Endothelial cell of umbilical vein (primary cell): Measurements from ENCODE around the gene HGF. TPM values are rescaled to one million over a fixed set of nuclear protein-coding genes. Genes with fewer than 3 reads are reported as not detected.

Experiments used
- BruUV-seq: library from RNA; stranded (reverse); fragments of 400-500 nt; replicated peaks from 2 replicates; lab custom pipeline; 2021; lab: Mats Ljungman, UMichigan
- CTCF ChIA-PET: fragments of 300-600, 350-600 bp; sonication (Branson Sonifier 250); formaldehyde crosslinking; loops from one replicate; lab custom pipeline; 2021; ENCODE audit warnings: antibody characterized with exemption, inconsistent platforms; lab: Charles Lee
- POLR2A ChIA-PET: fragments of 300-600, 350-600 bp; sonication (Branson Sonifier 250); formaldehyde crosslinking; loops from one replicate; lab custom pipeline; 2021; ENCODE audit warnings: antibody characterized with exemption, inconsistent platforms; lab: Charles Lee
- DNase-seq: peaks from one replicate; pipeline ENCODE4 v3.0.0-alpha.2; 2011; ENCODE audit warnings: low read depth, low spot score
- FAIRE-seq: peaks from 2 replicates; lab custom pipeline; 2011; peaks lifted over from hg19 to GRCh38; lab: Jason Lieb, UNC
- H2AFZ ChIP-seq: 2 replicates; pipeline ENCODE4 v1.6.0; 2012; ENCODE audit warnings: low read depth, low read length, control low read depth, inconsistent platforms
- H3K27ac ChIP-seq: 2 replicates; pipeline ENCODE4 v1.5.1; 2011; ENCODE audit warnings: low read depth, mild to moderate bottlenecking, control low read depth, low read length, moderate library complexity; ENCODE audit not compliant: insufficient read depth
- H3K27me3 ChIP-seq, 2 experiments: 2 replicates each; pipeline versions ENCODE4 v1.6.0 to v1.6.1; 2011; ENCODE audit warnings: low read length in 2 of 2, mixed read lengths in 1 of 2; ENCODE audit not compliant: control insufficient read depth in 2 of 2, insufficient read depth in 2 of 2
- H3K36me3 ChIP-seq, 2 experiments: 2 replicates in 1 of 2; 3 replicates in 1 of 2; pipeline ENCODE4 v1.5.1; 2011; ENCODE audit warnings: low read length in 2 of 2, mild to moderate bottlenecking in 1 of 2, moderate library complexity in 1 of 2; ENCODE audit not compliant: control insufficient read depth in 2 of 2, insufficient read depth in 2 of 2; ENCODE audit errors: extremely low read depth in 1 of 2
- H3K4me1 ChIP-seq: 3 replicates; pipeline ENCODE4 v1.5.1; 2011; ENCODE audit warnings: mild to moderate bottlenecking, low read length; ENCODE audit not compliant: control insufficient read depth, insufficient read depth; ENCODE audit errors: extremely low read depth
- H3K4me2 ChIP-seq: 2 replicates; pipeline ENCODE4 v1.6.1; 2011; ENCODE audit warnings: low read length, control low read depth, mixed read lengths; ENCODE audit not compliant: insufficient read depth
- H3K4me3 ChIP-seq, 3 experiments: fragments of 200-600 bp in 1 of 3; sonication (generic), shearing (Covaris generic) in 1 of 3; replicated peaks in 1 of 3; 2 replicates each; pipeline ENCODE4 v1.5.1; 2011 to 2016; ENCODE audit warnings: control low read depth in 3 of 3, low read length in 3 of 3, mild to moderate bottlenecking in 2 of 3, inconsistent platforms in 1 of 3, low read depth in 1 of 3, moderate library complexity in 1 of 3; ENCODE audit not compliant: insufficient read depth in 1 of 3
- H3K79me2 ChIP-seq: 2 replicates; pipeline ENCODE4 v1.6.0; 2012; ENCODE audit warnings: low read length, inconsistent platforms; ENCODE audit not compliant: control insufficient read depth, insufficient read depth
- H3K9ac ChIP-seq: replicated peaks from 2 replicates; pipeline ENCODE3; 2011; ENCODE audit warnings: low read length, control low read depth; ENCODE audit not compliant: insufficient read depth; ENCODE audit errors: extremely low read depth
- H3K9me1 ChIP-seq: replicated peaks from 3 replicates; pipeline ENCODE4 v1.6.0; 2011; ENCODE audit warnings: mild to moderate bottlenecking, low read length; ENCODE audit not compliant: control insufficient read depth, insufficient read depth; ENCODE audit errors: extremely low read depth
- H3K9me3 ChIP-seq: replicated peaks from 2 replicates; pipeline ENCODE4 v1.5.1; 2012; ENCODE audit warnings: low read length, inconsistent platforms; ENCODE audit not compliant: control insufficient read depth, insufficient read depth
- H4K20me1 ChIP-seq: replicated peaks from 2 replicates; pipeline ENCODE3; 2011; ENCODE audit warnings: mild to moderate bottlenecking, low read length; ENCODE audit not compliant: control insufficient read depth, insufficient read depth; ENCODE audit errors: extremely low read depth
- CTCF ChIP-seq, 2 donors: IDR thresholded peaks; 1 replicate in 1 of 2; 2 replicates in 1 of 2; pipeline ENCODE4 v1.5.1; 2011; ENCODE audit warnings: low read length in 2 of 2, mild to moderate bottlenecking in 2 of 2, moderate library complexity in 2 of 2, control low read depth in 1 of 2, inconsistent platforms in 1 of 2, low read depth in 1 of 2; ENCODE audit not compliant: insufficient read depth in 1 of 2; ENCODE audit errors: extremely low read depth in 1 of 2
- EZH2 ChIP-seq: IDR thresholded peaks from 2 replicates; pipeline ENCODE4 v1.6.1; 2012; ENCODE audit warnings: borderline replicate concordance, low read depth, mild to moderate bottlenecking, moderate library complexity, low read length, inconsistent platforms; ENCODE audit not compliant: severe bottlenecking
- FOS ChIP-seq: IDR thresholded peaks from 2 replicates; pipeline ENCODE4 v1.6.1; 2011; ENCODE audit warnings: mild to moderate bottlenecking, low read length, moderate library complexity, borderline replicate concordance; ENCODE audit not compliant: insufficient read depth
- GATA2 ChIP-seq: IDR thresholded peaks from 2 replicates; pipeline ENCODE4 v1.7.0; 2011; ENCODE audit warnings: low read depth, mild to moderate bottlenecking, moderate library complexity, mixed read lengths, low read length; ENCODE audit not compliant: insufficient read length, insufficient read depth
- JUN ChIP-seq: IDR thresholded peaks from 2 replicates; pipeline ENCODE4 v1.6.1; 2011; ENCODE audit warnings: borderline replicate concordance, low read depth; ENCODE audit not compliant: insufficient read length, insufficient read depth
- MAX ChIP-seq: IDR thresholded peaks from 2 replicates; pipeline ENCODE4 v1.6.1; 2011; ENCODE audit not compliant: insufficient read depth, insufficient read length
- MYC ChIP-seq: IDR thresholded peaks from one replicate; pipeline ENCODE4 v1.6.1; 2011; ENCODE audit warnings: mild to moderate bottlenecking, low read depth, low read length
- POLR2A ChIP-seq: IDR thresholded peaks from 2 replicates; pipeline ENCODE4 v1.6.1; 2012; ENCODE audit warnings: low read depth, mild to moderate bottlenecking, control low read depth, low read length
- POLR2AphosphoS5 ChIP-seq: IDR thresholded peaks from 2 replicates; pipeline ENCODE4 v1.6.1; 2012; ENCODE audit warnings: low read depth, mild to moderate bottlenecking, control low read depth, low read length, moderate library complexity; ENCODE audit not compliant: insufficient read depth
- dilution Hi-C: fragments of 300-500 bp; cut with MboI; formaldehyde crosslinking; loops from one replicate; pipeline ENCODE4 v1.15.0; 2019; ENCODE audit warnings: low sequenced_read_pairs; ENCODE audit not compliant: extremely low pct_ligation_motif_present
- intact Hi-C: fragments of 100-400 bp; cut with micrococcal nuclease; formaldehyde crosslinking; loops from one replicate; pipeline ENCODE4 v1.10.0; 2022
- polyA plus RNA-seq, 4 experiments: library from polyadenylated mRNA; depleted of rRNA in 3 of 4; stranded (reverse) in 3 of 4; unstranded in 1 of 4; fragments of >200 nt; gene quantifications; 2 replicates each; pipeline versions ENCODE4 v1.2.1 to v1.2.3, GENCODE V29; 2011 to 2012; ENCODE audit warnings: missing spikeins in 1 of 4
- total RNA-seq: library from RNA; stranded (reverse); gene quantifications from 2 replicates; pipeline ENCODE4 v1.2.3, GENCODE V29; 2021

The HGF gene
- total and polyA plus RNA-seq, 2 donors (not counting 3 experiments of a cell fraction or from before 2014, with no cell fraction given) = 0.15 to 0.18 TPM

- no peaks in the 10 kb centered on the region for H3K79me2 ChIP-seq
- H3K27ac ChIP-seq = no peak overlapping the region
- no peak overlapping the region for H2AFZ ChIP-seq
- dilution Hi-C loops (no loop called here), intact Hi-C loops (no loop called here)
- no peak for DNase-seq
- TF ChIP-seq POLR2AphosphoS5 (no peak), POLR2A (no peak), CTCF (IDR thresholded peaks at IDR 0.05; ENCODE audit: extremely low read depth in 1 of 2, insufficient read depth in 1 of 2, low read depth in 1 of 2, low read length in 2 of 2) (no peak), EZH2 (no peak), GATA2 (no peak), MAX (no peak), FOS (no peak), JUN (no peak), MYC (no peak)
- no TSS peak for BruUV-seq
- ChIA-PET POLR2A (no interaction called here), CTCF (no interaction called here)
- H3K27me3 ChIP-seq = no peaks in the 10 kb centered on the region
- H3K9me1 ChIP-seq = no peaks in the 10 kb centered on the region
- H3K4me2 ChIP-seq = no peak overlapping the region
- H3K36me3 ChIP-seq = no peaks in the 10 kb centered on the region
- peaks cover 6% of the 10 kb centered on the region for H3K4me1 ChIP-seq
- no peak overlapping the region for H3K4me3 ChIP-seq
- H4K20me1 ChIP-seq = no peaks in the 10 kb centered on the region
- no peak for FAIRE-seq
- no peak overlapping the region for H3K9ac ChIP-seq
- no peaks in the 10 kb centered on the region for H3K9me3 ChIP-seq
Observed at GRCh38 chr7:81690251-81690650, 79.6 kb downstream of the HGF start.
